Sigmoid colon (tissue), 7 donors: Measurements from ENCODE around the gene ATG9B. TPM values are rescaled to one million over a fixed set of nuclear protein-coding genes. Genes with fewer than 3 reads are reported as not detected.

ENCODE experiments used
- DNase-seq: peaks from one replicate; pipeline ENCODE4 v3.0.0-alpha.2; 2019
- H3K27ac ChIP-seq, 4 donors: fragments of 200-600 bp; sonication (generic); one replicate each; pipeline ENCODE4 v1.5.1; 2016 to 2019; ENCODE audit warnings: mild to moderate bottlenecking in 1 of 4
- H3K27me3 ChIP-seq, 3 donors: fragments of 200-600 bp; sonication (generic); one replicate each; pipeline ENCODE4 v1.5.1; 2019; ENCODE audit warnings: mild to moderate bottlenecking in 1 of 3
- H3K36me3 ChIP-seq, 4 donors: fragments of 200-600 bp; sonication (generic); one replicate each; pipeline ENCODE4 v1.5.1; 2016 to 2019
- H3K4me1 ChIP-seq, 4 donors: fragments of 200-600 bp; sonication (generic); one replicate each; pipeline ENCODE4 v1.5.1; 2017 to 2019
- H3K4me3 ChIP-seq, 4 donors: fragments of 200-600 bp; sonication (generic); one replicate each; pipeline ENCODE4 v1.5.1; 2017 to 2019; ENCODE audit warnings: mild to moderate bottlenecking in 2 of 4, moderate library complexity in 1 of 4
- H3K9me3 ChIP-seq, 4 donors: fragments of 200-600 bp in 3 of 4; sonication (generic) in 3 of 4; one replicate each; pipeline versions ENCODE4 v1.5.1 to v1.6.1; 2013 to 2019
- CTCF ChIP-seq, 4 experiments: fragments of 450-650 bp in 3 of 4; fragments of 200-600 bp in 1 of 4; IDR thresholded peaks; one replicate each; pipeline ENCODE4 v1.5.1; 2016 to 2019; ENCODE audit warnings: antibody characterized with exemption in 4 of 4, mild to moderate bottlenecking in 3 of 4, moderate library complexity in 2 of 4
- EP300 ChIP-seq, 4 donors: sonication (generic); formaldehyde crosslinking; IDR thresholded peaks; one replicate each; pipeline ENCODE4 v1.6.1; 2017; ENCODE audit warnings: antibody characterized with exemption in 4 of 4
- POLR2A ChIP-seq, 2 donors: fragments of 450-650 bp; IDR thresholded peaks; one replicate each; pipeline ENCODE4 v1.6.1; 2016; ENCODE audit warnings: antibody characterized with exemption in 2 of 2, mild to moderate bottlenecking in 2 of 2, moderate library complexity in 2 of 2
- POLR2AphosphoS5 ChIP-seq, 4 donors: sonication (generic); formaldehyde crosslinking; IDR thresholded peaks; one replicate each; pipeline ENCODE4 v1.6.1; 2017; ENCODE audit warnings: antibody characterized with exemption in 4 of 4
- WGBS, 2 donors: extraction: QIAGEN DNeasy Blood & Tissue Kit; methylation state at CpG; one replicate each; pipeline ENCODE4 v1.1.7; 2013; 5-methylcytosine and 5-hydroxymethylcytosine counted together
- intact Hi-C: fragments of 100-400 bp; cut with DNase I; formaldehyde crosslinking; loops from one replicate; pipeline ENCODE4 v1.15.1; 2023
- polyA plus RNA-seq, 3 donors: library from polyadenylated mRNA; stranded (reverse); fragments of 200-250 nt; gene quantifications; one replicate each; pipeline ENCODE4 v1.2.3, GENCODE V29; 2013
- total RNA-seq, 4 donors: library from RNA; depleted of rRNA; stranded (reverse); fragments of >200 nt; gene quantifications; one replicate each; pipeline ENCODE4 v1.1.0, GENCODE V29; 2016
- donor health status: healthy with polysubstance abuse.
- donor health status: Bipolar disorder and iron deficiency.
- donor health status: healthy.

Gene ATG9B
- total and polyA plus RNA-seq, 7 donors: 1.2 to 1.6 TPM; not detected in 5

GRCh38 chr7:150992833-150993302 lies 31.4 kb downstream of the ATG9B start:
- peak; percentile 66 for DNase-seq
- Histone ChIP-seq H3K4me1 (peaks cover 0 to 18% (median 14%) of the 10 kb centered on the region in 4 donors), H3K27me3 (peaks cover 0 to 11% (median 0%) of the 10 kb centered on the region in 3 donors), H3K36me3 (no peaks in the 10 kb centered on the region), H3K27ac (peak overlapping the region in 2 of 4 donors; percentile 31 to 37), H3K4me3 (no peak overlapping the region), H3K9me3 (no peaks in the 10 kb centered on the region)
- 60 to 63% methylated on average over 5 of the region's 5 CpGs for WGBS, 2 donors
- intact Hi-C loops: no loop called here
- TF ChIP-seq POLR2A (IDR thresholded peaks at IDR 0.05): no peak
- no peak for TF ChIP-seq EP300 (IDR thresholded peaks at IDR 0.05)
- TF ChIP-seq CTCF (IDR thresholded peaks at IDR 0.05): no peak
- TF ChIP-seq POLR2AphosphoS5 (IDR thresholded peaks at IDR 0.05): no peak

- WGBS, 2 donors: 83 to 87% methylated on average over 6 of the region's 6 CpGs
- peaks cover 0 to 10% (median 0%) of the 10 kb centered on the region in 3 donors for H3K27me3 ChIP-seq
- TF ChIP-seq POLR2AphosphoS5 (IDR thresholded peaks at IDR 0.05) (no peak), POLR2A (IDR thresholded peaks at IDR 0.05) (no peak), EP300 (IDR thresholded peaks at IDR 0.05) (no peak), CTCF (IDR thresholded peaks at IDR 0.05) (no peak)
- no peak overlapping the region for H3K4me3 ChIP-seq
- H3K9me3 ChIP-seq: no peaks in the 10 kb centered on the region
- peaks cover 0 to 18% (median 14%) of the 10 kb centered on the region in 4 donors for H3K4me1 ChIP-seq
- DNase-seq: no peak
- peak overlapping the region in 2 of 4 donors; percentile 23 to 25 for H3K27ac ChIP-seq
- H3K36me3 ChIP-seq: no peaks in the 10 kb centered on the region
- intact Hi-C loops: no loop called here
Observed at GRCh38 chr7:150992051-150992640, 32.1 kb downstream of the ATG9B start.

- no peak for DNase-seq
- H3K27me3 ChIP-seq: no peaks in the 10 kb centered on the region
- peak within 1 kb of the TSS in 1 of 4 donors; percentile 20 for H3K27ac ChIP-seq
- intact Hi-C loops: no loop called here
- H3K4me3 ChIP-seq: no peak within 1 kb of the TSS
- TF ChIP-seq POLR2A (IDR thresholded peaks at IDR 0.05): no peak
- no peak for TF ChIP-seq EP300 (IDR thresholded peaks at IDR 0.05)
- no peak for TF ChIP-seq POLR2AphosphoS5 (IDR thresholded peaks at IDR 0.05)
- no peak for TF ChIP-seq CTCF (IDR thresholded peaks at IDR 0.05)
- H3K4me1 ChIP-seq: peaks cover 0 to 25% (median 19%) of the 10 kb centered on the region in 4 donors
- 88 to 92% methylated on average over 12 of the region's 12 CpGs for WGBS, 2 donors
- H3K36me3 ChIP-seq: no peaks in the 10 kb centered on the region
- no peaks in the 10 kb centered on the region for H3K9me3 ChIP-seq
Observed at GRCh38 chr7:150990416-150991186, 33.7 kb downstream of the ATG9B start, which contains the start of gene NOS3. TSS of gene NOS3 (plus strand) at chr7:150991017. CDS start at chr7:150993804, 2,787 bp downstream.

GRCh38 chr7:150989456-150989855 lies 34.8 kb downstream of the ATG9B start:
- intact Hi-C loops: loop anchor here (2.0 kb wide), 1 partner anchor 211 kb away; no protein-coding TSS in a partner anchor
- TF ChIP-seq POLR2AphosphoS5 (IDR thresholded peaks at IDR 0.05): no peak
- no peak for TF ChIP-seq CTCF (IDR thresholded peaks at IDR 0.05)
- TF ChIP-seq EP300 (IDR thresholded peaks at IDR 0.05): no peak
- TF ChIP-seq POLR2A (IDR thresholded peaks at IDR 0.05): no peak
- H3K4me3 ChIP-seq: no peak overlapping the region
- H3K27ac ChIP-seq: peak overlapping the region in 2 of 4 donors; percentile 20 to 40
- DNase-seq: no peak
- H3K27me3 ChIP-seq: no peaks in the 10 kb centered on the region
- H3K9me3 ChIP-seq: no peaks in the 10 kb centered on the region
- no peaks in the 10 kb centered on the region for H3K36me3 ChIP-seq
- WGBS, 2 donors: 73 to 80% methylated on average over 7 of the region's 7 CpGs
- H3K4me1 ChIP-seq: peaks cover 0 to 25% (median 19%) of the 10 kb centered on the region in 4 donors
